A549 (cell line): ENCODE measurements around the gene DIAPH2.

Experiments
- CEBPB ChIP-seq, 2 experiments: fragments of >200 bp in 1 of 2; sonication (Bioruptor Twin) in 1 of 2; formaldehyde crosslinking in 1 of 2; IDR thresholded peaks; 2 replicates each; pipeline ENCODE4 v1.6.1; 2012 to 2016
- CHD4 ChIP-seq: fragments of 200-600 bp; sonication (generic); IDR thresholded peaks from 2 replicates; pipeline ENCODE4 v1.6.1; 2016; ENCODE audit warnings: antibody characterized with exemption, mild to moderate bottlenecking, borderline replicate concordance
- CTCF ChIP-seq: fragments of >200 bp; sonication (Bioruptor Twin); formaldehyde crosslinking; IDR thresholded peaks from 3 replicates; pipeline ENCODE4 v1.5.1; 2016
- ELK1 ChIP-seq: fragments of 150-350 bp; IDR thresholded peaks from 2 replicates; pipeline ENCODE4 v1.6.1; 2014; ENCODE audit warnings: low read depth, mild to moderate bottlenecking, low read length
- EP300 ChIP-seq, 2 experiments: fragments of >200 bp; sonication (Bioruptor Twin); formaldehyde crosslinking; IDR thresholded peaks; 2 replicates in 1 of 2; 3 replicates in 1 of 2; pipeline ENCODE4 v1.6.1; 2016 to 2017
- HDAC2 ChIP-seq: fragments of 200-600 bp; sonication (generic); IDR thresholded peaks from 2 replicates; pipeline ENCODE4 v1.6.1; 2016
- KDM1A ChIP-seq: fragments of 200-600 bp; sonication (generic); IDR thresholded peaks from 2 replicates; pipeline ENCODE4 v1.6.1; 2016; ENCODE audit warnings: low read depth, mild to moderate bottlenecking
- MAFK ChIP-seq: fragments of 450-650 bp; IDR thresholded peaks from 2 replicates; pipeline ENCODE4 v1.6.1; 2014; ENCODE audit not compliant: partially characterized antibody
- MAX ChIP-seq: IDR thresholded peaks from 2 replicates; pipeline ENCODE4 v1.6.1; 2012
- POLR2A ChIP-seq: IDR thresholded peaks from 2 replicates; pipeline ENCODE4 v1.6.1; 2012; ENCODE audit warnings: mild to moderate bottlenecking, low read length
- REST ChIP-seq: fragments of 200-600 bp; sonication (generic); IDR thresholded peaks from 2 replicates; pipeline ENCODE4 v1.6.1; 2016; ENCODE audit warnings: antibody characterized with exemption, mild to moderate bottlenecking, moderate library complexity

GRCh38 chrX:97027384-97027922 is 342.8 kb downstream of the DIAPH2 start:
- TF ChIP-seq CTCF (no peak), CEBPB (IDR thresholded peaks at IDR 0.05) (no peak), HDAC2 (no peak), ELK1 (no peak), MAX (no peak), EP300 (IDR thresholded peaks at IDR 0.05) (no peak), REST (no peak), POLR2A (no peak), KDM1A (no peak), MAFK (no peak), CHD4 (no peak)
